OCI-LY7 (cell line): ENCODE data around the gene RAPGEF3.

ENCODE experiments used
- EZH2phosphoT487 ChIP-seq: fragments of 200-600 bp; sonication (generic); IDR thresholded peaks from 2 replicates; pipeline ENCODE4 v1.6.1; 2018; ENCODE audit warnings: low read depth, borderline replicate concordance, mild to moderate bottlenecking, mixed run types, antibody characterized with exemption, low read length, moderate library complexity, mixed read lengths
- TF ChIP-seq, protein P1 (sequence below): fragments of 200-600 bp; sonication (generic); conservative IDR thresholded peaks from 2 replicates; pipeline ENCODE4 v1.5.1; 2014; ENCODE audit warnings: mild to moderate bottlenecking, antibody characterized with exemption, low read length, moderate library complexity, mixed read lengths

DNA sequence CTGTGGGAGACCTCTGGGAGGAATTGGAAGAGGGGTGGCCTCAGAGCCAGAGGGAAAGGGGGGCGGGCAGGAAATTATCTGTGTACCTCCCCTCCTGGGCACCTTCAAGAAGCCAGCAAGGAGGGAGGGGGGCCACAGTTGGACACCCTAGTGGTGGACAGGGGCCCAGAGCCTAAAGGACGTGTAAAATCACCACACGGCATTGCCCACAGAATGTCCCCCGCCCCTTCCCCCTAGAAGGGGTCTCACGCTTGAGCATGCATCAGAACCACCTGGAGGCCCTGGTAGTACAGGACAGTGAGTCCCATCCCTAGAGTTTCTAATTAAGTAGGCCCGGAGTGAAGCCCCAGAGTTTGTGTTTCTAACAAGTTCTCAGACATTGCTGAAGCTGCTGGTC lies 41.6 kb downstream of the RAPGEF3 start:
- TF ChIP-seq, protein P1, sequence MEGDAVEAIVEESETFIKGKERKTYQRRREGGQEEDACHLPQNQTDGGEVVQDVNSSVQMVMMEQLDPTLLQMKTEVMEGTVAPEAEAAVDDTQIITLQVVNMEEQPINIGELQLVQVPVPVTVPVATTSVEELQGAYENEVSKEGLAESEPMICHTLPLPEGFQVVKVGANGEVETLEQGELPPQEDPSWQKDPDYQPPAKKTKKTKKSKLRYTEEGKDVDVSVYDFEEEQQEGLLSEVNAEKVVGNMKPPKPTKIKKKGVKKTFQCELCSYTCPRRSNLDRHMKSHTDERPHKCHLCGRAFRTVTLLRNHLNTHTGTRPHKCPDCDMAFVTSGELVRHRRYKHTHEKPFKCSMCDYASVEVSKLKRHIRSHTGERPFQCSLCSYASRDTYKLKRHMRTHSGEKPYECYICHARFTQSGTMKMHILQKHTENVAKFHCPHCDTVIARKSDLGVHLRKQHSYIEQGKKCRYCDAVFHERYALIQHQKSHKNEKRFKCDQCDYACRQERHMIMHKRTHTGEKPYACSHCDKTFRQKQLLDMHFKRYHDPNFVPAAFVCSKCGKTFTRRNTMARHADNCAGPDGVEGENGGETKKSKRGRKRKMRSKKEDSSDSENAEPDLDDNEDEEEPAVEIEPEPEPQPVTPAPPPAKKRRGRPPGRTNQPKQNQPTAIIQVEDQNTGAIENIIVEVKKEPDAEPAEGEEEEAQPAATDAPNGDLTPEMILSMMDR, result no peak
- TF ChIP-seq EZH2phosphoT487, result no peak
